ENCODE measurements around the gene PDZD4. TPM values are rescaled to one million over a fixed set of nuclear protein-coding genes. Genes with fewer than 3 reads are reported as not detected.

PDZD4 gene
- total RNA-seq, 1 donor from 2014 or later, result 9.9 TPM

DNA sequence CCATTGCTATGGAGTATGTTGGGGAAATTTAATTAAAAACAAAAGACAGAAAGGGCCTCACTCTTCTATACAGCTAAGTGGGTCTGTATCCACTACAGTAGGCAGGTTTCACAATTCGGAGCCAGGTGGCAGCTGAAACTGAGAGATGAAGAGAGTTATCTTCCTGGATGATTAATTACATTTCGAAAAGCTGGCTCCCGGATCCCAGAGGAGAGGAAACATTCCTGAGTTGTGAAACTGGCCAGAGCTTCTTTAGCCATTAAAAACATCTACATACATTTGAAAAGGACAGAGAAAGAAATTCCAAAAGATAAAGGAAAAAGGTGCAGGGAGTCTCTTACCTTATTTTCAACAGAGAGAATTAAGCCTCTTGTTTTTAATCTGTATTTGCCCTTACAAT is 15.5 kb upstream of the PDZD4 start:
- Histone ChIP-seq H3K27ac (ENCODE audit: low read depth, low read length) (no peak overlapping the region), H4K20me1 (ENCODE audit: insufficient read depth, low read length) (no peaks in the 10 kb centered on the region), H3K79me2 (ENCODE audit: insufficient read depth, low read length) (no peaks in the 10 kb centered on the region), H3K9ac (ENCODE audit: low read length) (no peak overlapping the region), H3K4me2 (ENCODE audit: low read length) (no peak overlapping the region), H3K9me3 (ENCODE audit: insufficient read depth, low read depth, low read length) (no peaks in the 10 kb centered on the region), H2AFZ (ENCODE audit: low read depth, low read length) (no peak overlapping the region), H3K36me3 (ENCODE audit: insufficient read depth, low read length) (no peaks in the 10 kb centered on the region), H3K4me1 (ENCODE audit: insufficient read depth, low read length) (no peaks in the 10 kb centered on the region), H3K27me3 (ENCODE audit: insufficient read depth, low read length) (peaks cover 13% of the 10 kb centered on the region), H3K4me3 (ENCODE audit: insufficient read depth, low read depth, low read length) (no peak overlapping the region)
- peaks cover 11% of the 10 kb centered on the region for H3K27me3 Mint-ChIP-seq (ENCODE audit: low read depth, unreplicated experiment)
- H3K36me3 Mint-ChIP-seq (ENCODE audit: low read depth, unreplicated experiment), result no peaks in the 10 kb centered on the region
- no peaks in the 10 kb centered on the region for H3K9me3 Mint-ChIP-seq (ENCODE audit: unreplicated experiment)
- FAIRE-seq (no peak), DNase-seq (ENCODE audit: low read depth) (no peak)
- H3K4me3 Mint-ChIP-seq (ENCODE audit: unreplicated experiment), result no peak overlapping the region
- peaks cover 2% of the 10 kb centered on the region for H3K4me1 Mint-ChIP-seq (ENCODE audit: low read depth, unreplicated experiment)
- no peak for TF ChIP-seq EZH2 (IDR thresholded peaks at IDR 0.05; ENCODE audit: insufficient read depth, low read length)
- TF ChIP-seq, protein P1, sequence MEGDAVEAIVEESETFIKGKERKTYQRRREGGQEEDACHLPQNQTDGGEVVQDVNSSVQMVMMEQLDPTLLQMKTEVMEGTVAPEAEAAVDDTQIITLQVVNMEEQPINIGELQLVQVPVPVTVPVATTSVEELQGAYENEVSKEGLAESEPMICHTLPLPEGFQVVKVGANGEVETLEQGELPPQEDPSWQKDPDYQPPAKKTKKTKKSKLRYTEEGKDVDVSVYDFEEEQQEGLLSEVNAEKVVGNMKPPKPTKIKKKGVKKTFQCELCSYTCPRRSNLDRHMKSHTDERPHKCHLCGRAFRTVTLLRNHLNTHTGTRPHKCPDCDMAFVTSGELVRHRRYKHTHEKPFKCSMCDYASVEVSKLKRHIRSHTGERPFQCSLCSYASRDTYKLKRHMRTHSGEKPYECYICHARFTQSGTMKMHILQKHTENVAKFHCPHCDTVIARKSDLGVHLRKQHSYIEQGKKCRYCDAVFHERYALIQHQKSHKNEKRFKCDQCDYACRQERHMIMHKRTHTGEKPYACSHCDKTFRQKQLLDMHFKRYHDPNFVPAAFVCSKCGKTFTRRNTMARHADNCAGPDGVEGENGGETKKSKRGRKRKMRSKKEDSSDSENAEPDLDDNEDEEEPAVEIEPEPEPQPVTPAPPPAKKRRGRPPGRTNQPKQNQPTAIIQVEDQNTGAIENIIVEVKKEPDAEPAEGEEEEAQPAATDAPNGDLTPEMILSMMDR (IDR thresholded peaks at IDR 0.05; ENCODE audit: insufficient read depth, low read depth, low read length), result no peak
- no peak overlapping the region for H3K27ac Mint-ChIP-seq (ENCODE audit: unreplicated experiment)

DNA sequence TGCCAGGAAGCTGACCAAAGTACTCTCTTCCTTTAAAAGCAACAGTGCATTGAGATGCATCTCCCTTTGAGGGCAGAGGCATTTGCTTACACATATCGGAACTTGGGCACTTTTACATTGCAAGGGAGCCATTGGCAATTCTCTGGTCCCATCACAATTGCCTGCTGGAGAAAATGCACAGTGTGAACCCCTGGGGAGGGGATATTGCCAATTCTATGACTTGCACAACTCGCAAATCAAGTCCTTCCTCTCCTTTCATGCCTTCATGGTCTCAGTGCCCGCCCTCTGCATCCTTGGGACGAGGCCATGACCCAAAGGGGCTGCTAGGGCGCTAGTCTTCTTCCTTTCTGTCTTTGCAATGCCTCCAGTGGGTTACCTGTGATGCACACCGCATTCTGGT is 14.9 kb upstream of the PDZD4 start:
- H3K9me3 Mint-ChIP-seq (ENCODE audit: unreplicated experiment), result no peaks in the 10 kb centered on the region
- H3K9ac ChIP-seq (ENCODE audit: low read length), result no peak overlapping the region

DNA sequence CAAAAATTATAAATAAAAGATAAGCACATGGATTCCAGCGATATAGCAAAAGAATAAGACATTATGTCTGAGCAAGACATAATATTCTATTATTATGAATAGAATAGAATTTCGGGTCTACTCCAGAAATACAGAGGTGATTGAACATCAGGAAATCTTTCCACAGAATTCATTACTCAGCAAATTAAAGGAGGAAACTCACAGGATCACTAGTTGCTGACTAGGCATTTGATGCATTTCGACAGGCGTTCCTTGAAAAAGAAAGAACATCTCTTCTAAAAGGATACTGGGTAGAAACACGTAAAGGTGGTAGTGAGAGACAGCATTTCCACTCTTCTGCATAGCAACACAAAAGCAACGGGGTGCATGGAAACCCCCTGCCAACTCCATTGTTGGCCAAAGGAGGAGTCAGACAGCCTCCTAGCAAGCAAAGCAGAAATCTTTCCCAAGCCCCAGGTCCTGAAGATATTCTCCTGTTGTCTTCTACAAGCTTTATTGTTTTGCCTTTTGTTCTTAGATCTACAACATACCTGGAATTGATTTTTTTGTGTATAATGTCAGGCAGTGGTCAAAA is 14.3 kb upstream of the PDZD4 start:
- Mint-ChIP-seq H3K36me3 (ENCODE audit: low read depth, unreplicated experiment) (no peaks in the 10 kb centered on the region), H3K4me1 (ENCODE audit: low read depth, unreplicated experiment) (peaks cover 2% of the 10 kb centered on the region), H3K27me3 (ENCODE audit: low read depth, unreplicated experiment) (peaks cover 8% of the 10 kb centered on the region), H3K9me3 (ENCODE audit: unreplicated experiment) (no peaks in the 10 kb centered on the region), H3K27ac (ENCODE audit: unreplicated experiment) (no peak overlapping the region), H3K4me3 (ENCODE audit: unreplicated experiment) (no peak overlapping the region)
- no peak overlapping the region for H3K4me3 ChIP-seq (ENCODE audit: insufficient read depth, low read depth, low read length)
- no peaks in the 10 kb centered on the region for H3K36me3 ChIP-seq (ENCODE audit: insufficient read depth, low read length)
- H3K4me2 ChIP-seq (ENCODE audit: low read length), result no peak overlapping the region
- TF ChIP-seq EZH2 (IDR thresholded peaks at IDR 0.05; ENCODE audit: insufficient read depth, low read length), result no peak
- TF ChIP-seq, protein P1 (IDR thresholded peaks at IDR 0.05; ENCODE audit: insufficient read depth, low read depth, low read length), result no peak
- no peaks in the 10 kb centered on the region for H4K20me1 ChIP-seq (ENCODE audit: insufficient read depth, low read length)
- no peaks in the 10 kb centered on the region for H3K4me1 ChIP-seq (ENCODE audit: insufficient read depth, low read length)
- H3K27me3 ChIP-seq (ENCODE audit: insufficient read depth, low read length), result peaks cover 13% of the 10 kb centered on the region
- no peak for DNase-seq (ENCODE audit: low read depth)
- no peak overlapping the region for H3K9ac ChIP-seq (ENCODE audit: low read length)
- H3K27ac ChIP-seq (ENCODE audit: low read depth, low read length), result no peak overlapping the region
- no peak overlapping the region for H2AFZ ChIP-seq (ENCODE audit: low read depth, low read length)
- H3K9me3 ChIP-seq (ENCODE audit: insufficient read depth, low read depth, low read length), result no peaks in the 10 kb centered on the region
- FAIRE-seq, result no peak
- H3K79me2 ChIP-seq (ENCODE audit: insufficient read depth, low read length), result no peaks in the 10 kb centered on the region

More for the DNA sequence above, 14.9 kb upstream of the PDZD4 start:
- Mint-ChIP-seq H3K4me1 (ENCODE audit: low read depth, unreplicated experiment) (peaks cover 2% of the 10 kb centered on the region), H3K27ac (ENCODE audit: unreplicated experiment) (no peak overlapping the region), H3K4me3 (ENCODE audit: unreplicated experiment) (no peak overlapping the region), H3K27me3 (ENCODE audit: low read depth, unreplicated experiment) (peaks cover 8% of the 10 kb centered on the region), H3K36me3 (ENCODE audit: low read depth, unreplicated experiment) (no peaks in the 10 kb centered on the region)
- TF ChIP-seq EZH2 (IDR thresholded peaks at IDR 0.05; ENCODE audit: insufficient read depth, low read length), result no peak
- TF ChIP-seq, protein P1 (IDR thresholded peaks at IDR 0.05; ENCODE audit: insufficient read depth, low read depth, low read length), result no peak
- H3K4me2 ChIP-seq (ENCODE audit: low read length), result no peak overlapping the region
- H3K4me3 ChIP-seq (ENCODE audit: insufficient read depth, low read depth, low read length), result no peak overlapping the region
- FAIRE-seq (no peak), DNase-seq (ENCODE audit: low read depth) (no peak)
- H3K4me1 ChIP-seq (ENCODE audit: insufficient read depth, low read length), result no peaks in the 10 kb centered on the region
- no peaks in the 10 kb centered on the region for H3K9me3 ChIP-seq (ENCODE audit: insufficient read depth, low read depth, low read length)
- no peak overlapping the region for H2AFZ ChIP-seq (ENCODE audit: low read depth, low read length)
- no peak overlapping the region for H3K27ac ChIP-seq (ENCODE audit: low read depth, low read length)
- no peaks in the 10 kb centered on the region for H3K36me3 ChIP-seq (ENCODE audit: insufficient read depth, low read length)
- H4K20me1 ChIP-seq (ENCODE audit: insufficient read depth, low read length), result no peaks in the 10 kb centered on the region
- no peaks in the 10 kb centered on the region for H3K79me2 ChIP-seq (ENCODE audit: insufficient read depth, low read length)
- H3K27me3 ChIP-seq (ENCODE audit: insufficient read depth, low read length), result peaks cover 13% of the 10 kb centered on the region
